ENCODE data around the gene SPR.

- TF ChIP-seq CTCF (IDR thresholded peaks at IDR 0.05) (no peak), POLR2A (IDR thresholded peaks at IDR 0.05) (no peak)
These were observed 38.2 kb downstream of the SPR start for GRCh38 chr2:72925328-72925943.

Measured in right lobe of liver (tissue), 4 donors.